GM18868 (cell line): ENCODE measurements around the gene WDR64.
A peak's percentile ranks its signal among the peaks of the same experiment; 100 is the strongest.

ENCODE experiments used
- ATAC-seq: cut with Tn5 transposase; IDR thresholded peaks from one replicate; pipeline ENCODE4 v1.9.1; 2021; ENCODE audit warnings: mild to moderate bottlenecking, moderate library complexity; ENCODE audit not compliant: unreplicated experiment

Gene WDR64

DNA sequence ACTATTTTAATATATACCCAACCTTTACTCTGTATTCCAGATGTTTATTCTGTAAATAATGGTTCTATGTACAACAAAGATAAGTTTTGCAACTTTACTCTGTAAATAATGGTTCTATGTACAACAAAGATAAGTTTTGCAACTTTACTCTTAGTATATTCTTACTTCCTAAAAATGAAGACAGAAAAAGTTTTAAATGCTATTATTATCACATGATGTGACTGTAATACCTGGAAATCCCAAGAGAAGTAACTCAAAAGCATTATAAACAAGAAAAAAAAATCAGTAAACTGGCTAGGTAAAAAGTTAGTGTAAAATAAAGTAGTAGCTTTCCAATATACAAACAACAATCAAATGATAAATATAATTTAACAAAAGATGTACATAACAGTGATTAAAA, 177.4 kb downstream of the WDR64 start:
- no peak for ATAC-seq

DNA sequence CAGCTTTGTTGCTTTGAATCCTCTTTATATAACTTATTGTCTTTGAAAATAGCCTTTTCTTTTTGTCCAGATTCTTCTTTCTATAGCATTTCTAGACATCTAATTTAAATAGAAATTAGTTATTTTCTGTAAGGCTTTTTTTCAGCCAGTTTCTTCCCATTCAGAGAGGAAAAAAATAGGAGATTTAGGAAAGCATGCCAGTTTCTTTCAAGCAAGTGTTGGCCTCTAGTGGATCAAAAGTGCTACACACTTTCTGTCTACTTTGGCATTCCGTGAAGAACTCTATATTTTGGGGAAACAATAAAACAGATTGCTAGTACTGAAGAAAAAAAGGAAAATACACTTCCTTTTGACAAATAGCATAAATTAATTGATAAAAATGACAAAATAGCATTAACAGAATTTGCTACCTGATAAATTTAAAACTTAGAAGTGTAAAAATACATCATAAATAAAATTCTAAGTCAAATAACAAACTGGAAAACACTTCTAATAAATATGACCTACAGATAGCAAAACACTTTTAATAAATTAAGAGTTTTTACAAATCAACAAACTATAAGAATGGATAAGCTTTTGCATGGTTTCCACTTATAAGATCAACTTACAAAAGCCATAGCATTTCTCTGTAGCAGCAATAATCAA, 182.8 kb downstream of the WDR64 start:
- no peak for ATAC-seq

DNA sequence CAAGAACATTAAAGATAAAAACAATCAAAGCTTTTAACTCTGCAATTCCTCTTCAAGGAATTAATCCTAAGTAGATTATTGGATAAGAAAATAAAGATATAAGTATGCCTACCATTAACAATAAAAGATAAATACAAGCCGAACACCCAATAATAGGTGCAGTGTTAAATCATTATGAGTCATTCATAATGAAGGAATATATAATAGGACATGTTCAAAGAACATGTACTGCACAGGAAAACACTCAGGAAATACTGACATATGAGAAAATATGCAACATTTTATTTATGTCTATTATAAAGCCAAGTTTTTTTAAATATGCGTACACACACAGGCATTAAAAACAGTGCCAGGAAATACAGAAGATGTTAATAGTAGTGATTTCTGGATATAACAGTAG, 184.9 kb downstream of the WDR64 start:
- ATAC-seq: no peak

DNA sequence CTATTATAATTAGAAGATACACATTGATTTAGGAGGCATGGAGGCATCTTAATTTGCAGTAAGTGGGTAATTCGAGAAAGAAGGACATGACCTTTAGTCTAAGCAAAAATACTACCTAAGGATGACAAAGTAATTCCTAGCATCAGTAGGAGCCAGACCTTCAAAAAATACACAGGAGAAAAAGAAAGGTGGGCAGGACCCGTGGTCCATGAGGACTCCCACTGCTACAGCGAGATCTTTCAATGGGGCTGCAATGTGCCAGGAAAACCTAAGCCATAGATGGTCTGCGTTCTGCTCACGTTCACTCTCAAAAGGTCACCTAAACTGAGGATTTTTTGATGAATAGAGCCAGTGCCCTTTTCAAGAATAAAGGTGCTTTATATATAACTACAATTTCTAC, 185.3 kb downstream of the WDR64 start:
- no peak for ATAC-seq

DNA sequence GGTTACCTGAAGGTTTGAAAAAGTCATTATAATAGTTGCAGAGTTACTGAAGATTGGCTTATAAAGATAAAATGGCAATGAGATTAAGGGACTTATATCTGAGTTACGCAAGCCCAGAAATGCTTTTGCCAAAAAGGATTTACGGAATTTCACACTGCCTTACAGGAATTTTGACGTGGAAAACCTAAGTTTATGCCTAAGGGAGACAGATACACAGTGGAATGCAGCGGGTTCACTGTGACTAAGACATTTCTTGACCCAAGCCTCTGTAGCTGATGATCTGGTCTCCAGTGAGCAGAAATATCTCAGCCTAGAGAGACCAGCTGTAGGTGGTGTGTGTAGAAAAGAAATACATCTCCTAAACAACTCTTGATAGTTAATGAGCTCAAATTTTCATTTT, 185.8 kb downstream of the WDR64 start:
- no peak for ATAC-seq

DNA sequence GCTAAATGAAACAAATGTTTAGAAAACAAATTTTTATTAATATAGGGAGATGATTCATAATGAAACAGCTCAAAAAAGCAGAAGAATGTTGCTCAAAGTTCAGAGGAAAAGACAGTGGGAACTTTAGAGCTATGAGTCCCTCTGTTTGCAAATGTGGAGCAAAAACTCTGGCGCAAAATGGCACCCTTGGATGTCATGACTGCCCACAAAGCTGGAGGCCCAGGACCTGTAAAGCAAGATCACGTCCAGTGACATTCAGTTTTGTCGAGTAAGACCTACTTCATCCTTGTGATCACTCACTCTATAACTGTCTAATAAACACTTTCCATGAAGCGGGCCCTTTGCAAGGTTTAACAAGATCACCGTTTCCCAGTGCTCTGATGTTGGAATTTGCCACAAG, 186.8 kb downstream of the WDR64 start:
- ATAC-seq: peak; percentile 32

DNA sequence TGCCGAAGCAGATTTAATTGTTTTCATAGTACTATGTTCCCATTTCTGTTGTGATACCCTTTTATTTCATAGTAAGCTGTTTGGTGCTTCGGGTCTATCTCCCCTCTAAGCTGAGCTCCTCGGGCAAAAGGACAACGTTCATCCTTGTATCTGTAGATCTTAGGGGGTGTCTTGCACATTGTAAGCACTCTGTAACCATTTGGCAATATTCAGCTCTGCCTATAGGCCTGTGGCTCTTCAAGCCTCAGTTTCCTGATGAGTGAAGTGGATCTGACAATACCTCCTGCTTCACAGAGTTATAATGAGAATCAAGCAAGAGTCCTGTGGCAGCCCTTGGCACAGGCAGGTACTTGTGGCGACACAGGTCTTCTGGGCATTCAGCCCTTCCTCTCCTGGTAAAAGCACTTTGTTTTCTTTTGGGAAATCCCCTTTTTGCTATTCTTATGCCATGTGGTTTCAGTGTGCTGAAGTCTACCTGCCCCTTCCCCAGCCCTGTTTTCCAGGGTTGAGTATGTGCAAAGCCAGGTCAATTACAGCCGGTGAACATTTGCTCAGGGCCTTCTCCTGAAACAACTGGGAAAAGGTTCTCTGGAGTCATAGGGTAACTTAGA, 187.4 kb downstream of the WDR64 start:
- ATAC-seq: peak; percentile 80

DNA sequence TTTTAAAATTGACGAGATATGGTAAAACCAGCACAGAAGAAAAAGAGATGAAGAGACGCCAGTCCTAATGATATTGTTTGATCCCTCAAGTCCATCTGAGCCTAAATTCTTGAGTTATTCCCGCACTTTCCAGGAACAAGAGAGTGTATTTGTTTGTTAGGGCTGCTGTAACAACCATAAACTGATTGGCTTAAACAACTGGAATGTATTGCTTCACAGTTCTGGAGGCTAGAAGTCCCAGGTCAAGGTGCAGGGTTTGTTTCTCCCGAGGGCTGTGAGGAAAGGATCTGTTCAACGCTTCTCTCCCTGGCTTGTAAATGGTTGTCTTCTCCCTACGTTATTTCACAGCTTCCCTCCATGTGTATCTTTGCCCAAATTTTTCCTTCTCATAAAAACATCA, 188.1 kb downstream of the WDR64 start:
- ATAC-seq: no peak

DNA sequence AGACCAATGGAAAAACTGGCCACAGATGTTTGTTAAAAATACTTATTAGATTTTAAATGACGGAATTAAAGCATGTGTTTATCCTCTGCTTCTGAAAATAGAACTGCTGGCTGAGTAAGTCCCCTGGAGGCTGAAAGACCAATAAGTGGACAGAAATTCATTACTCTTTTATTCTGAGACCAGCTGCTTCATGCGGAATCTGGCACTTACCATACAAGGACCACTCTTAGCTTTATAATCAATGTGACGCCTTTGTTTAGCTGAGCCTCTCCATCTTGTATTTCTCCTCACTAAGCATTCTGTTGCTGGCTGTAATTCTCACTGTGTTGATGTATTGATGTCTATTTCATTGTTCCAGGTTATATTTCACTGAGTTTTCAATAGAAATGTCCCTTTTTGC, 189.6 kb downstream of the WDR64 start:
- ATAC-seq: no peak

DNA sequence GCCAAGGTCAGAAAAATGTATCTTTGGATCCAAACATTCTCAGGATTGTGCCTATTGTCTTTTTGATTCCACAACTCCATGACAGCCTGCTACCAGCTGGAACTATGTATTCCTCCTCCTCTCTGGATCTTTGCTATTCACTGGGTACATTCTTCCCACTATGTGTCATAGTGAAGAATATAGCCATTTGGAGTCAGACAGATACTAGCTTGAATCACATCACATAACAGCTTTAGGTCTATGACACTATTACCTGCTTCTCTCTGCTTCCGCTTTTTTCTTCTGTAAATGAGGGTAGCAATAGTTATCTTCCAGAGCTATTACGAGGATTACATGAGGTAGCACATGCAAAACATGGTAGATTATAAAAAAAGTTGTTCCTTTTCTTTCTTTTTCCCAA, 190.5 kb downstream of the WDR64 start:
- no peak for ATAC-seq

DNA sequence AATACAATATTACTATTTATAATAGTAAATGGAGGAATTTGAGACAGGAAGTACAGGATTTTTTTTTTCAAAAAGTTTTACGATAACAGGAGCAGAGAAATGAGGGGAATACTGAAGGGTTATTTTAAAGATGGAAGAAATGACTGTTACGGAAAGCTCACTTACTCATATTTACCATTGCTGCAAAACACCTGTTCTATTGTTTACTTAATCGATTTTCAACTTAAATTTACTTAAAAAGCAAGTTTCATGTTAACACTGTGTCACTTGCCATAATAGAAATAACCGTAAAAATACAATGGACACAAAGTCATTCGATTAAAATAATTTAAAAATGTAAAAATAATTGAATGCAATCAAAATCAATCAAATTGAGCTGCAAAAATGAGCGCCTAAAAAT, 192.5 kb downstream of the WDR64 start:
- ATAC-seq: no peak

DNA sequence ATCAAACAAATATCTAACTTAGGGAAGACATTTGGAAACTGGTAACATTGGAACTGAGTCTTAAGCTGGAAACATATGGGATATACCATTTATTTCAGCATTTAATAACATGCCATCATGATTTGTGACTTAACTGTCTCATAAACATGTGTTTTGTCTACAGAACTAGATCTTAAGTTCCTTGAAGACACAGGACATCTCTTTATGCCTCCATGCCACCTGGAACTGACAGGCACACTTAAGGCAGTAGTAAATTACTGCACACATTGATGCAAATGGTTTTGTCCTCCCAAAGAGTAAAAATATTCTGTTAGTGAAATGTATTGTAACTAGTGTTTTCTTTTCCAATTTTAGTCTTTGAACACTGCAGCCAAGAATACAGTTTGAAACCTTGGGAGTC, 194.3 kb downstream of the WDR64 start:
- ATAC-seq: no peak

DNA sequence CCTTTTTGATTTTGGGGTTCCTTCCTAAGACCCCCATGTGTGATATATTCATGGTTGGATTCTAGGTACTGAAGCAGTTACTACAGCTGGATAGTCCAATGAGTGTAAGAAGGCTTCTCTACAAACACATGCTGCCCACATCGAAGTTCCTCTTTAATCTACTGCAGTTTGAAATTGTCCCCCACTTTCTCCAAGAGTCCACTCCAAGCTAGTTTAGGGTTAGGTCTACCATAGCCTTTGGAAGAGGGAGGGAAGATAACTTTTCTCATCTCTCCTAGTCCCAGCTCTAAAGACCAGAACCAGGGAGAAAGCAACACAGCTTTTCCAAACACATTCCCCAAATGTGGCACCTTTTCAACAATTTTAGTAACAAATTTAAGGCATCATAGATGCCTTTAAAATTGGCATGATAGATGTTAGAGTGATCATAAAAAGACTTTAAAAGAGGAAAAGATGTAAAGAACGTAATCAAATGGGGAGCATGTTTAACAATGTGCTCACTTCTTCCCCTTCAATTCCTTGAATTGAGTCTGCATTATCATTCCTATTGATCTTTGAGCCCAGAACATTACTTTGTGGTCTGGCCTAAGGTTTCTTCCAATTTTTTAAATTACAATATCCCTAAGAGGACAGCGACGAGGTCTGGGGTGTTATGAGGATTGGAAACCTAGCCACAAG, 194.9 kb downstream of the WDR64 start:
- no peak for ATAC-seq

DNA sequence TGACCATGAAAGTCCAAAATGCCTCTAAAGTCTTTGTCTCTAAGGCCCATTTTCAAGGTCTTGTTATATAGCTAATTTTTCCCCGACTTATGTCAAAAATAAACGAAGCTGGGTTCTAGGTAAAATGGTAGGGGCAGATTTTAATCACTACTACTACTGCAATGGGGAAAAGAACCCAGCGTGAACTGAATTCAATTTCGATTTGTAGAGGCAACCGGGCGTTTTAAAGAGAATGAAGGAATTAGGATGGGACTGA, 195.4 kb downstream of the WDR64 start:
- ATAC-seq: no peak

DNA sequence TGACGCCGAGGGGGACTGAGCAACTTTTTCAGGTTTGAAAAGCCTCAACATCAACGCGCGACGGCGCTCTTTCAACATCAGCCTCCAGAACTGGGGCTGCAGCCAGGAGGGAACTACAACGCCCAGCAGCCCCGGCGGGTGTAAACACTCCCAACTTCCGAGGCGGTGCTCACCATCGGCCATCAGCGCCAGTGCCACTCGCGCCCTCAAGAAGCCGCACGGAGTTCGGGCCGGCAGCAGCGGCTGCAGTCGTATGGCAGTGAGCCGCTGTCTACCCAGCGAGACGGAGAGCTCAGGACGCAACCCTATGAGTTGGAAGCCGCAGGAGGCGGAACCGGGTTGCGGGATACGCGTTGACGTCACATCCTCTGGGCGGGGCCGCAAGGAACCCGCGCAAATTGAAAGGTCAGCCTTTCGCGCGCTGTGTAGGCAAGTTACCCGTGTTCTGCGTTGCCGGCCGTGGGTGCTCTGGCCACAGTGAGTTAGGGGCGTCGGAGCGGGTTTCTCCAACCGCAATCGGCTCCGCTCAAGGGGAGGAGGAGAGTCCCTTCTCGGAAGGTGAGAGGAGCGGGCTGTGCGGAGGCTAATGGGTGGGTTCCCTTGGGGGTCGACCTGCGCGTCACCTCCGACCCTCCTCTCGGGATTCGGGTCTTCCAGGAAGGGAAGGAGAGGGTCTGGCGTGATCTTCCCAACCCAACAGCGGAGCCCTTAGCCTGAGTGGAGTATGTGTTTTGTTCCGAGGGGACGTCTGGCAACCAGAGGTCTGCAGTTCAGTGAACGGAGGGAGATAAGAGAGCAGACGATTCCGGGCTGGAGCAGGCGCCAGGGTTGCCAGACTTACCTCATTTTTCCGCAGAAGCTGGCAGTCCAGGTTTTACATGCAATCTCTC, 196.0 kb downstream of the WDR64 start, which contains the start of gene EXO1:
TSS of gene EXO1 (plus strand) at position 409 of the 890 bp plus-strand sequence. CDS start 2,222 bp downstream, outside the sequence.
- ATAC-seq: peak; percentile 95

DNA sequence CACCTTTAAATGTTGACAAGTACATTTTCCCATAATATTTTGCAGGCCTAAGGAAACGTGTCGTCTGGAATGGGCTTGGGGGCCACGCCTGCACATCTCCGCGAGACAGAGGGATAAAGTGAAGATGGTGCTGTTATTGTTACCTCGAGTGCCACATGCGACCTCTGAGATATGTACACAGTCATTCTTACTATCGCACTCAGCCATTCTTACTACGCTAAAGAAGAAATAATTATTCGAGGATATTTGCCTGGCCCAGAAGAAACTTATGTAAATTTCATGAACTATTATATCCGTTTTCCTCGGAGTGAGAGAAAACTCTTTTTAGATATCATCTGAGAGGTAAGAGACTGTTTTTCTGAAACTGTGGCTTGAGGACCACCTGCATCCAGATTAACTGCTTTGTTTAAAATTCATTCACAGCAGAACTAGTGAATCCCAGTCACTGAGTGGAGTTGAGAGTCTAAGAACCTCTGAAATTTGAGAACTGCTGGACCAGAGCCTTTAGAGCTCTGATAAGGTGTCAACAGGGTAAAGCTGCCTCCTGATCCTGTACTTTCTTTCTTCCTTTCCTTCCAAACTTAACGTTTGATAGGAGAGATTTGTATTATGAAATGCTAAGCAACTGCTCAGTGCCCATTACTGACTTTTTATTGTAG, 196.7 kb downstream of the WDR64 start:
- no peak for ATAC-seq

DNA sequence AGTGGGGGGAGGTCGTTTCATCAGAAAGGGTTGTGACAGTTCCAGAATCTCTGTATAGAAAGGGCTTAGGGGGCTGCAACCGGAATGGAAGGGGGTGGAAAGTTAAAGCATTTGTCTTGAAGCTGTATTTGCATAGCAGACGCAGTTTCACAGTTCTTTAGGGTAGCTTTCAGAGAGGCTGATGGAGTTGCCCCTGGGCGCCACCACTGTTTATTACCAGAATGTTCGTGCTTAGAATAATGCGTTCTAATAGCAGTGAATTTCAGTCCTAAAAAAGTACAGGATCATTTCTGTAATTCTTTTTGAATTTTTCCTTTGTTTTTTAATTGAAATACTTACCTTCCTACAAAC, 197.2 kb downstream of the WDR64 start:
- ATAC-seq: no peak
